ENCODE data around the gene LCN12.

The LCN12 gene

GRCh38 chr9:136983656-136984314 is 31.7 kb downstream of the LCN12 start:
- no peak for TF ChIP-seq CTCF (IDR thresholded peaks at IDR 0.05)
- Histone ChIP-seq H3K4me2 (ENCODE audit: low read length) (no peak overlapping the region), H3K27me3 (ENCODE audit: control insufficient read depth, insufficient read depth, low read length) (no peaks in the 10 kb centered on the region), H3K9me3 (ENCODE audit: control insufficient read depth, low read length) (no peaks in the 10 kb centered on the region), H3K79me2 (no peaks in the 10 kb centered on the region), H3K27ac (no peak overlapping the region), H3K36me3 (ENCODE audit: control insufficient read depth, insufficient read depth, low read length) (no peaks in the 10 kb centered on the region), H3K9ac (no peak overlapping the region), H3K4me3 (ENCODE audit: low read depth, low read length) (no peak overlapping the region), H2AFZ (no peak overlapping the region), H3K4me1 (no peaks in the 10 kb centered on the region)

- TF ChIP-seq CTCF (IDR thresholded peaks at IDR 0.05): no peak
- no peaks in the 10 kb centered on the region for H3K79me2 ChIP-seq
- H3K4me2 ChIP-seq (ENCODE audit: low read length): no peak overlapping the region
- H3K9me3 ChIP-seq (ENCODE audit: control insufficient read depth, low read length): no peaks in the 10 kb centered on the region
- no peaks in the 10 kb centered on the region for H3K4me1 ChIP-seq
- H3K9ac ChIP-seq: no peak overlapping the region
- H3K36me3 ChIP-seq (ENCODE audit: control insufficient read depth, insufficient read depth, low read length): no peaks in the 10 kb centered on the region
- H3K4me3 ChIP-seq (ENCODE audit: low read depth, low read length): no peak overlapping the region
- H3K27ac ChIP-seq: no peak overlapping the region
- H3K27me3 ChIP-seq (ENCODE audit: control insufficient read depth, insufficient read depth, low read length): no peaks in the 10 kb centered on the region
- no peak overlapping the region for H2AFZ ChIP-seq
Measured at GRCh38 chr9:136984464-136985026, 32.5 kb downstream of the LCN12 start.

GRCh38 chr9:136985027-136985602 is 33.0 kb downstream of the LCN12 start:
- no peak for TF ChIP-seq CTCF (IDR thresholded peaks at IDR 0.05)
- Histone ChIP-seq H3K36me3 (ENCODE audit: control insufficient read depth, insufficient read depth, low read length) (no peaks in the 10 kb centered on the region), H3K27ac (no peak overlapping the region), H3K9me3 (ENCODE audit: control insufficient read depth, low read length) (no peaks in the 10 kb centered on the region), H2AFZ (no peak overlapping the region), H3K27me3 (ENCODE audit: control insufficient read depth, insufficient read depth, low read length) (no peaks in the 10 kb centered on the region), H3K4me2 (ENCODE audit: low read length) (no peak overlapping the region), H3K4me3 (ENCODE audit: low read depth, low read length) (no peak overlapping the region), H3K9ac (no peak overlapping the region), H3K79me2 (no peaks in the 10 kb centered on the region), H3K4me1 (no peaks in the 10 kb centered on the region)

GRCh38 chr9:136985853-136986252 is 33.8 kb downstream of the LCN12 start:
- H3K27ac ChIP-seq: no peak overlapping the region
- H3K27me3 ChIP-seq (ENCODE audit: control insufficient read depth, insufficient read depth, low read length): no peaks in the 10 kb centered on the region
- no peaks in the 10 kb centered on the region for H3K79me2 ChIP-seq
- H3K36me3 ChIP-seq (ENCODE audit: control insufficient read depth, insufficient read depth, low read length): no peaks in the 10 kb centered on the region
- no peak overlapping the region for H3K4me2 ChIP-seq (ENCODE audit: low read length)
- H3K9me3 ChIP-seq (ENCODE audit: control insufficient read depth, low read length): no peaks in the 10 kb centered on the region
- no peak overlapping the region for H3K9ac ChIP-seq
- no peak overlapping the region for H2AFZ ChIP-seq
- TF ChIP-seq CTCF (IDR thresholded peaks at IDR 0.05): no peak
- no peaks in the 10 kb centered on the region for H3K4me1 ChIP-seq
- H3K4me3 ChIP-seq (ENCODE audit: low read depth, low read length): no peak overlapping the region

All from parathyroid adenoma (tissue), 2 donors.